GM20000 (cell line): ENCODE data around the gene GTSE1.
"Not testable (repeated sequence)": the region's sequence is repeated elsewhere in the genome, so short reads cannot be mapped to it uniquely, and the experiment has no call there.

Experiments used
- DNase-seq: peaks from one replicate; pipeline ENCODE4 v3.0.0; 2012; ENCODE audit warnings: low spot score
- CTCF ChIP-seq: IDR thresholded peaks from 2 replicates; pipeline ENCODE4 v1.5.1; 2012; ENCODE audit warnings: mild to moderate bottlenecking, control low read depth; ENCODE audit errors: extremely low read depth, missing control alignments

GTSE1 gene

GRCh38 chr22:46303347-46303965, 6.8 kb downstream of the GTSE1 start:
- DNase-seq, result no peak
- TF ChIP-seq CTCF, result no peak

- DNase-seq, result no peak
These were observed 11.8 kb downstream of the GTSE1 start for GRCh38 chr22:46308283-46308988.

GRCh38 chr22:46309526-46310085, 12.9 kb downstream of the GTSE1 start:
- DNase-seq, result no peak
- TF ChIP-seq CTCF, result no peak

More at GRCh38 chr22:46308283-46308988, 11.8 kb downstream of the GTSE1 start:
- no peak for TF ChIP-seq CTCF

GRCh38 chr22:46312056-46312455, 15.4 kb downstream of the GTSE1 start:
- no peak for TF ChIP-seq CTCF

GRCh38 chr22:46312848-46313247, 16.2 kb downstream of the GTSE1 start:
- DNase-seq, result not testable (repeated sequence)

More at GRCh38 chr22:46312056-46312455, 15.4 kb downstream of the GTSE1 start:
- DNase-seq, result no peak

- no peak for TF ChIP-seq CTCF
- no peak for DNase-seq
These were observed 19.3 kb downstream of the GTSE1 start for GRCh38 chr22:46315976-46316375.

GRCh38 chr22:46317646-46318045, 21.0 kb downstream of the GTSE1 start:
- no peak for TF ChIP-seq CTCF
- DNase-seq, result no peak

- no peak for DNase-seq
- no peak for TF ChIP-seq CTCF
These were observed 21.9 kb downstream of the GTSE1 start for GRCh38 chr22:46318576-46318975.
